AG04450 (cell line): Measurements from ENCODE around the gene KCNN4. TPM values are rescaled to one million over a fixed set of nuclear protein-coding genes. Genes with fewer than 3 reads are reported as not detected.

Experiments
- CTCF ChIA-PET: fragments of 300-600, 350-600 bp; formaldehyde crosslinking; extraction: SDS; loops from one replicate; lab custom pipeline; 2022; ENCODE audit warnings: antibody characterized with exemption, inconsistent platforms; lab: Charles Lee
- POLR2A ChIA-PET: fragments of 350-600 bp; formaldehyde crosslinking; extraction: SDS; loops from one replicate; lab custom pipeline; 2021; ENCODE audit warnings: antibody characterized with exemption, inconsistent platforms; lab: Yijun Ruan, JAX
- DNase-seq: peaks from one replicate; pipeline ENCODE4 v3.0.0-alpha.2; 2011; ENCODE audit warnings: low read depth, low spot score
- H3K27ac ChIP-seq: one replicate; pipeline ENCODE4 v1.5.1; 2012; ENCODE audit warnings: low read depth, low read length, control low read depth
- H3K27me3 ChIP-seq: one replicate; pipeline ENCODE4 v1.6.0; 2012; ENCODE audit warnings: low read length; ENCODE audit not compliant: control insufficient read depth, insufficient read depth
- H3K4me3 ChIP-seq: 2 replicates; pipeline ENCODE4 v1.5.1; 2011; ENCODE audit warnings: mild to moderate bottlenecking, low read depth, low read length, control low read depth
- H3K9me3 ChIP-seq: 2 replicates; pipeline ENCODE4 v1.5.1; 2012; ENCODE audit warnings: low read length; ENCODE audit not compliant: control insufficient read depth, insufficient read depth
- polyA plus RNA-seq: library from polyadenylated mRNA; depleted of rRNA; stranded (reverse); fragments of >200 nt; gene quantifications from 2 replicates; pipeline ENCODE4 v1.2.3, GENCODE V29; 2011
- TF ChIP-seq, protein P1 (sequence below): IDR thresholded peaks from 2 replicates; pipeline ENCODE4 v1.5.1; 2011; ENCODE audit warnings: low read depth, low read length, control low read depth, inconsistent platforms

KCNN4 gene
- polyA plus RNA-seq, 1 experiment = 0.12 TPM

DNA sequence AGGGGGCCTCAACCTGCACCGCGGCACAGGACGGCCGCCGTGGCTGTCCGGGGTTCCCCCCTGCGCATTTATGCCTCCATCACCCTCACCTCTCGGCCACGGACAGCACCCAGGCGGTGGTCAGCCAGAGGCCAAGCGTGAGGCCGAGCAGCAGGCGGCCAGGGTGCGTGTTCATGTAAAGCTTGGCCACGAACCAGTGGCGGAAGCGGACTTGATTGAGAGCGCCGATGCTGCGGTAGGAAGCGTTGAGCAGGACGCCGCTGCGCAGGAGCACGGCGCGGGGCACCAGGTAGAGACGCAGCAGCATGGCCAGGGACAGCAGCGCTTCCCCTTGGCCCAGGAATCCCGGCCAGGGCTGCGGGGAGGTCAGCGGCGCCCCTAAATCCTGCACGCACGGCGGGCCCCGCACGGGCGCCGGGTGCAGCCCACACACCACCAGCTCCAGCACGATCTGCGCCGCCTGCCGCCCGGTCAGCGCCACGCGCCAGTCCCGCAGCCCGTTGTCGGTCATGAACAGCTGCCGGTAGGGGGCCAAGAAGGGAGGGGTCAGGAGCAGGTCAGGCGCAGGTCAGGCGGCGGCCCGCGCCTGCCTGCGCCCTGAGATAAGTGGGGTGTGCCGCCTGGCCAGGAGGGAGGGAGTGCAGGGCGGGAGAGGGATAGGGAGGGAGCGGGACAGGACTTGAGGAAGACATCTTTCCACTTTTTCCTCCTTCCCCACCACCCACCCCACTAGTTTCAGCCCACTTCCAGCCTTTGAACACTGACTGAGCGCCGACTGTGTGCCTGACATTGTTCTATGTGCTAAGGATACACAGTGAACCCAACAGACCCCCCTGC, 6.5 kb downstream of the KCNN4 start:
- POLR2A ChIA-PET = interaction anchor here (0.6 kb wide), 1 partner anchor 15 kb away, joined by 3 read pairs; no protein-coding TSS in a partner anchor
- CTCF ChIA-PET = interaction anchor here (0.5 to 1.9 kb wide), 13 partner anchors 8 to 175 kb away, joined by 3 to 8 read pairs (median 4); partner anchors contain the start of gene SMG9
- no peak overlapping the region for H3K27ac ChIP-seq
- TF ChIP-seq, protein P1, sequence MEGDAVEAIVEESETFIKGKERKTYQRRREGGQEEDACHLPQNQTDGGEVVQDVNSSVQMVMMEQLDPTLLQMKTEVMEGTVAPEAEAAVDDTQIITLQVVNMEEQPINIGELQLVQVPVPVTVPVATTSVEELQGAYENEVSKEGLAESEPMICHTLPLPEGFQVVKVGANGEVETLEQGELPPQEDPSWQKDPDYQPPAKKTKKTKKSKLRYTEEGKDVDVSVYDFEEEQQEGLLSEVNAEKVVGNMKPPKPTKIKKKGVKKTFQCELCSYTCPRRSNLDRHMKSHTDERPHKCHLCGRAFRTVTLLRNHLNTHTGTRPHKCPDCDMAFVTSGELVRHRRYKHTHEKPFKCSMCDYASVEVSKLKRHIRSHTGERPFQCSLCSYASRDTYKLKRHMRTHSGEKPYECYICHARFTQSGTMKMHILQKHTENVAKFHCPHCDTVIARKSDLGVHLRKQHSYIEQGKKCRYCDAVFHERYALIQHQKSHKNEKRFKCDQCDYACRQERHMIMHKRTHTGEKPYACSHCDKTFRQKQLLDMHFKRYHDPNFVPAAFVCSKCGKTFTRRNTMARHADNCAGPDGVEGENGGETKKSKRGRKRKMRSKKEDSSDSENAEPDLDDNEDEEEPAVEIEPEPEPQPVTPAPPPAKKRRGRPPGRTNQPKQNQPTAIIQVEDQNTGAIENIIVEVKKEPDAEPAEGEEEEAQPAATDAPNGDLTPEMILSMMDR = peak; percentile 50
- DNase-seq = no peak
- peak overlapping the region; percentile 25 for H3K4me3 ChIP-seq
- no peaks in the 10 kb centered on the region for H3K9me3 ChIP-seq
- H3K27me3 ChIP-seq = peaks cover 13% of the 10 kb centered on the region

DNA sequence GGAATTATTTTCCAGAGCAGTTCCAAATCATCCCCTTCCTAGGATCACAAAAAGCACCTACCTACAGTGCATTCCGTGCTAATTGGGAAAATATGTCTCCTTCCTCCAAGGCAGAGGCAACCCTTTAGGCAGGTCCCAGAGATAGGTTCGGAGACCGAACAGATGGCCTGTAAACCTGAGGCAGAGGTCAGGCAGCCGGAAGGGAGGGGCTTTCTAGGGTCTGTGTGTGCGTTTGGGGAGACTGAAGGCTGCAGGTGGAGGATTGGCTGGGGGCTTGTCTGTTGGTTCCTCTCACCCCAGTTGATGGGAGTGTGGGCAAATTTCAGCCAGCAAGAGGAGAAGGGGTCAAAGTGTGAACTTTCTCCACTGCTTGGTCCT, 7.1 kb downstream of the KCNN4 start:
- Histone ChIP-seq H3K9me3 (no peaks in the 10 kb centered on the region), H3K27ac (no peak overlapping the region), H3K4me3 (no peak overlapping the region), H3K27me3 (peaks cover 13% of the 10 kb centered on the region)
- DNase-seq = no peak
- ChIA-PET POLR2A (no interaction called here), CTCF (interaction anchor here (1.2 to 1.9 kb wide), 3 partner anchors 11 to 20 kb away, joined by 4 to 8 read pairs (median 6); partner anchors contain the start of gene SMG9)
- TF ChIP-seq, protein P1 = no peak

DNA sequence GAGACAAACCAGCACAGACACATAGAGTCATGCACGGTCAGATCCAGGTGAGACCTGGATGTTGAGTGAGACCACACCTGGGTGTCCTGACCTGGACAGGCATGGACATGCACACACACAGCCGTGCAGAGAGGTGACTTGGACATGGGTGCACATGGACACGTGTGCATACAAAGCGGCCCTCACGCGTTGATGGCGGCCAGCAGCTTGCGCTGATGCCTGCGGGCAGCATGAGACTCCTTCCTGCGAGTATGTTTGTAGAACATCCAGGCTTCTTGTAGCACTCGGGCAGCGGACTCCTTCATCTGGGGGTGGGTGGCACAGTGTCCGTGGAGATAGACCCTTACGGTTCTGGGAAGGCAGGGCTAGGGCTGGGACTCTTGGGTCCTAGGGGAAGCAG, 11.5 kb downstream of the KCNN4 start:
- no peak for DNase-seq
- H3K4me3 ChIP-seq = no peak overlapping the region
- ChIA-PET POLR2A (no interaction called here), CTCF (interaction anchor here (1.0 kb wide), 1 partner anchor 16 kb away, joined by 4 read pairs; no protein-coding TSS in a partner anchor)
- TF ChIP-seq, protein P1 = no peak
- H3K27ac ChIP-seq = no peak overlapping the region
- H3K9me3 ChIP-seq = no peaks in the 10 kb centered on the region
- H3K27me3 ChIP-seq = peaks cover 13% of the 10 kb centered on the region

DNA sequence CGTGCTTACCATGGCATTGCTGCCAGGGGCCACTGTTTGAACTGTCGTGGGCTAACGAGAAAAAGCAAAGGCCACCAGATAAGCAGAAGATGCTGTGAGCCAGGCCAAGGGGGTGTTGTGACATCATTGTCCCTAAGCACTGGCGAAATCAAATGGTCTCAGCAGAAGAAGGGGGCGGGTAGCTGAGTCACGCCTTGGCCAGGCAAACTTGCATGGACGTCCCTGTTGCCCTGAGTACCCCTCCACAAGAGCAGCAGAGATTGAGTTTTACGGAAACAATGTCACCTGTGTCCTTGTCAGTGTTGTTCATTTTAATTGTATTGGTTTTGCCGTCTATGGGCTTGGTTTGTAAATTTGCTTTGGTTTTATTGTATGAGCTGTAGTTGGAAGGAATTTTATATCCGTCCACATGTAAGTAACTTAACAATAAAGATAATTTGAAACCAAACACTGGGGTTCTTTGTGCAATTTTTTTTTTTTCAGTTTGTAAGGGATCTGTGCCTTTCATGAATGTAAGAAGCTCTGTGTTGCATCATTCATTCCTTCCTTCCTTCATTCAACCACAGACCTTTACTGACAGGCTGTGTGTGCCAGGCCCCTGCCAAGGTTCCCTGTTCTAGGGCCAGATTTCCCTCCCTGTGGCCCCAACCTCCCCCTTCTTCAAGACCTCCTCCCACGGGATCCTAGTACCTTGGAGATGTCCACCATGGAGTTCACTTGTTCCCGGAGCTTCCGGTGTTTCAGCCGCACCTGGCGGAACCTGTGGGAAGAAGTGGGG, 12.3 kb downstream of the KCNN4 start:
- POLR2A ChIA-PET = no interaction called here
- DNase-seq = no peak
- TF ChIP-seq, protein P1 = no peak

More for the DNA sequence above, 12.3 kb downstream of the KCNN4 start:
- peak overlapping the region; percentile 11 for H3K27ac ChIP-seq
- H3K9me3 ChIP-seq = no peaks in the 10 kb centered on the region
- CTCF ChIA-PET = interaction anchor here (0.8 to 4.0 kb wide), 4 partner anchors 12 to 100 kb away, joined by 3 to 30 read pairs (median 4); partner anchors contain the start of gene SMG9
- no peak overlapping the region for H3K4me3 ChIP-seq
- peaks cover 8% of the 10 kb centered on the region for H3K27me3 ChIP-seq
